K562 treated with DMSO at 1 percent for 48 hours (cell line): Measurements from ENCODE around the gene LIPK. TPM values are rescaled to one million over a fixed set of nuclear protein-coding genes. Genes with fewer than 3 reads are reported as not detected.

ENCODE experiments used
- total RNA-seq: library from RNA; unstranded; fragments of 300-600 nt; gene quantifications from 2 replicates; pipeline ENCODE4 v1.2.3, GENCODE V29; 2022; ENCODE audit warnings: low replicate concordance; ENCODE audit errors: extremely low read depth

Gene LIPK, protein sequence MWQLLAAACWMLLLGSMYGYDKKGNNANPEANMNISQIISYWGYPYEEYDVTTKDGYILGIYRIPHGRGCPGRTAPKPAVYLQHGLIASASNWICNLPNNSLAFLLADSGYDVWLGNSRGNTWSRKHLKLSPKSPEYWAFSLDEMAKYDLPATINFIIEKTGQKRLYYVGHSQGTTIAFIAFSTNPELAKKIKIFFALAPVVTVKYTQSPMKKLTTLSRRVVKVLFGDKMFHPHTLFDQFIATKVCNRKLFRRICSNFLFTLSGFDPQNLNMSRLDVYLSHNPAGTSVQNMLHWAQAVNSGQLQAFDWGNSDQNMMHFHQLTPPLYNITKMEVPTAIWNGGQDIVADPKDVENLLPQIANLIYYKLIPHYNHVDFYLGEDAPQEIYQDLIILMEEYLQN
- total RNA-seq: not detected in 2 replicates

DNA sequence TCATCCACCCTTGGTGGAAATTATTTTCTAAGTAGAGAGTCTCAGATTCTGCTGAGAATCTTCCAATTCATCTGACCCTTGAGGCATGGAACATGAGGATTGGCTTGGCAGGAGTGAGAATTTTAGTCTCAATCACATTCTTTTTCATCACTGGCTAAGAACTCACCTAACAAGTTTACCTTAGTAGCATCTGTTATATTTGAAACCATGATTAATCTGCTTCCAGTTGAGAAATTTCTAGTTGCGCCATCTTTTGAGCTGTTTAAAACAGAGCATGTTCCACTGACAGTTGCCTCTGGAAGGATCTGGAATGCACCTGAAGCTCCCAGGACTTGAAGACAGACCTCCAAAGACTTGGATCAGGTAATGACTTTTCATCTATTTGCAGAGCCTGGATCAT is at the start of gene LIPK:
Gene LIPK, plus strand, starts transcription at position 292 of the 400 bp plus-strand sequence. CDS start 18,295 bp downstream, outside the sequence.

GRCh38 chr10:88664142-88664541 is 41.9 kb upstream of the LIPK start, which contains the start of gene LIPF:
Gene LIPF, plus strand, starts transcription at chr10:88664442. Its CDS starts 2,856 bp downstream, at chr10:88667298.

DNA sequence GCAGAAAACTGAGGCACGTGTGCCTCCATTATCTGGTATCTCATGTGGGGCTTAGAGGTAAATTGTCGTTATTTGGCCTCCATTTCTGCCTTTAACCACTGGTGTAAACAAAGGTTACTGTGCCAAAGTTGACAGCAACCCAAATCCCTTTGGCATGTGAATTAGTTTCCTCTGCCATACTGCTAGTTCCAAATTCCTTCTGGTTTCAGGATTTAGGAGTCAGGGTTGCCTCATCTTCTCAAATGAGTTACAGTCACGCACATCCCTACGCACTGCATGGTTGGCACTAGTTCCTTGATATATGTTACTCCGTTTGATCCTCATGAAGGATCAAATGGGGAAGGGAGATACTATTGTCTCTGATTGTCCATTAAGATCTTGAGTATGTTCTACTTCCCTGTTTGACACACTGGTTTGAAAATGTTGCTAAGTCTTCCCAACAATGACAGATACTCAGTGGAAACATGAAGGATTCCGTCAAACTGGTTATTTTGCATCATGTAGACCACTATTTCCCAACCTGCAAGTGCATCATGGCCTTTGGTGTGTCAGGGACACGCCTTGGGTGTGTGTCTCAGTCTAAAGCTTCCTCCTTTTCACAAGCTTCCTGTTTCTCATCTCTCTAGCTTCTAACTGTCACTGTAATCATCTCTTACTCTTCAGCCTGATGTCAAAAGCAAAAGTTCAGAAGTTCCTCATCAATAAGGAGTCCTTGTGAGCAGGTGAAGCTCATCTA is 53.5 kb downstream of the LIPK start, which contains the start of gene LIPN:
Gene LIPN, plus strand, starts transcription at position 655 of the 736 bp plus-strand sequence. CDS start 1,386 bp downstream, outside the sequence.

Other genes starting within 250 kb of the LIPK start
- gene RNLS, start 122.9 kb upstream of the LIPK start, total RNA-seq: not detected in 2 replicates
- gene LIPJ, start 119.5 kb upstream of the LIPK start, total RNA-seq: not detected in 2 replicates
- not detected in 2 replicates for gene LIPF, start 41.8 kb upstream of the LIPK start, total RNA-seq
- gene LIPN, start 53.8 kb downstream of the LIPK start, total RNA-seq: not detected in 2 replicates
- not detected in 2 replicates for gene LIPM, start 96.5 kb downstream of the LIPK start, total RNA-seq
- not detected in 2 replicates for gene ANKRD22, start 145.6 kb downstream of the LIPK start, total RNA-seq
- not detected in 2 replicates for gene STAMBPL1, start 174.0 kb downstream of the LIPK start, total RNA-seq
- not detected in 2 replicates for gene ACTA2, start 246.5 kb downstream of the LIPK start, total RNA-seq